OCI-LY1 (cell line): Measurements from ENCODE around the gene CFHR1.

ENCODE experiments used
- H2AFZ ChIP-seq: fragments of 200-600 bp; sonication (generic), shearing (Covaris generic); 2 replicates; pipeline ENCODE4 v1.6.0; 2014; ENCODE audit warnings: antibody characterized with exemption, mild to moderate bottlenecking, low read length
- H3F3A ChIP-seq: fragments of 200-600 bp; sonication (generic), shearing (Covaris generic); 2 replicates; pipeline ENCODE4 v1.6.0; 2014; ENCODE audit warnings: mild to moderate bottlenecking, antibody characterized with exemption, low read length, moderate library complexity; ENCODE audit not compliant: insufficient read depth
- H3K27ac ChIP-seq: fragments of 200-600 bp; sonication (generic); 2 replicates; pipeline ENCODE4 v1.5.1; 2014; ENCODE audit warnings: low read length, mixed run types, mild to moderate bottlenecking, low read depth; ENCODE audit not compliant: poor library complexity, severe bottlenecking
- H3K27me3 ChIP-seq: fragments of 200-600 bp; sonication (generic); 2 replicates; pipeline ENCODE4 v1.6.0; 2014; ENCODE audit warnings: antibody characterized with exemption, mild to moderate bottlenecking, low read length, moderate library complexity; ENCODE audit not compliant: insufficient read depth
- H3K36me3 ChIP-seq: fragments of 200-600 bp; sonication (generic); 2 replicates; pipeline ENCODE4 v1.6.1; 2014; ENCODE audit warnings: mild to moderate bottlenecking, antibody characterized with exemption, low read length, moderate library complexity, mixed read lengths; ENCODE audit not compliant: insufficient read depth
- H3K4me1 ChIP-seq: fragments of 200-600 bp; sonication (generic); 2 replicates; pipeline ENCODE4 v1.5.1; 2014; ENCODE audit warnings: mild to moderate bottlenecking, low read length, moderate library complexity; ENCODE audit not compliant: insufficient read depth, severe bottlenecking
- H3K4me2 ChIP-seq: fragments of 200-600 bp; sonication (generic), shearing (Covaris generic); 2 replicates; pipeline ENCODE4 v1.6.1; 2014; ENCODE audit warnings: low read length
- H3K4me3 ChIP-seq: fragments of 200-600 bp; sonication (generic); 2 replicates; pipeline ENCODE4 v1.5.1; 2014; ENCODE audit warnings: low read length, low read depth, mild to moderate bottlenecking, mixed read lengths; ENCODE audit not compliant: poor library complexity, severe bottlenecking
- H3K79me2 ChIP-seq: fragments of 200-600 bp; shearing (Covaris generic); 2 replicates; pipeline ENCODE4 v1.6.1; 2016; ENCODE audit warnings: mixed run types, low read length, mixed read lengths; ENCODE audit not compliant: insufficient read depth
- H3K9ac ChIP-seq: fragments of 200-600 bp; sonication (generic), shearing (Covaris generic); 2 replicates; pipeline ENCODE4 v1.6.1; 2014; ENCODE audit warnings: mild to moderate bottlenecking, low read length, mixed read lengths
- H3K9me2 ChIP-seq: fragments of 200-600 bp; sonication (generic), shearing (Covaris generic); 2 replicates; pipeline ENCODE4 v1.6.1; 2014; ENCODE audit warnings: low read depth, mild to moderate bottlenecking, low read length, mixed read lengths
- H3K9me3 ChIP-seq: fragments of 200-600 bp; shearing (Covaris generic); 2 replicates; pipeline ENCODE4 v1.6.1; 2014; ENCODE audit warnings: low read length, mixed read lengths
- H4K20me1 ChIP-seq: fragments of 200-600 bp; sonication (generic), shearing (Covaris generic); 2 replicates; pipeline ENCODE4 v1.6.0; 2016; ENCODE audit warnings: mild to moderate bottlenecking, low read length; ENCODE audit not compliant: insufficient read depth
- EZH2 ChIP-seq: fragments of 200-600 bp; sonication (generic), shearing (Covaris generic); IDR thresholded peaks from 2 replicates; pipeline ENCODE4 v1.8.0; 2017; ENCODE audit warnings: borderline replicate concordance, mixed run types, mild to moderate bottlenecking, antibody characterized with exemption, low read length, moderate library complexity, mixed read lengths
- TF ChIP-seq, protein P1 (sequence below): fragments of 200-600 bp; sonication (generic), shearing (Covaris generic); IDR thresholded peaks from 2 replicates; pipeline ENCODE4 v1.5.1; 2017; ENCODE audit warnings: mild to moderate bottlenecking, antibody characterized with exemption, low read length, moderate library complexity, mixed read lengths

CFHR1 gene

GRCh38 chr1:196858811-196859210 lies 39.3 kb downstream of the CFHR1 start:
- H3K9me2 ChIP-seq = no peaks in the 10 kb centered on the region
- H3K9ac ChIP-seq = no peak overlapping the region
- H3K27ac ChIP-seq = no peak overlapping the region
- no peak overlapping the region for H3K4me2 ChIP-seq
- no peaks in the 10 kb centered on the region for H3K4me1 ChIP-seq
- H3K36me3 ChIP-seq = no peaks in the 10 kb centered on the region
- no peaks in the 10 kb centered on the region for H3K9me3 ChIP-seq
- H4K20me1 ChIP-seq = no peaks in the 10 kb centered on the region
- no peaks in the 10 kb centered on the region for H3K27me3 ChIP-seq
- H3K4me3 ChIP-seq = no peak overlapping the region
- no peaks in the 10 kb centered on the region for H3K79me2 ChIP-seq
- no peak overlapping the region for H2AFZ ChIP-seq
- TF ChIP-seq, protein P1, sequence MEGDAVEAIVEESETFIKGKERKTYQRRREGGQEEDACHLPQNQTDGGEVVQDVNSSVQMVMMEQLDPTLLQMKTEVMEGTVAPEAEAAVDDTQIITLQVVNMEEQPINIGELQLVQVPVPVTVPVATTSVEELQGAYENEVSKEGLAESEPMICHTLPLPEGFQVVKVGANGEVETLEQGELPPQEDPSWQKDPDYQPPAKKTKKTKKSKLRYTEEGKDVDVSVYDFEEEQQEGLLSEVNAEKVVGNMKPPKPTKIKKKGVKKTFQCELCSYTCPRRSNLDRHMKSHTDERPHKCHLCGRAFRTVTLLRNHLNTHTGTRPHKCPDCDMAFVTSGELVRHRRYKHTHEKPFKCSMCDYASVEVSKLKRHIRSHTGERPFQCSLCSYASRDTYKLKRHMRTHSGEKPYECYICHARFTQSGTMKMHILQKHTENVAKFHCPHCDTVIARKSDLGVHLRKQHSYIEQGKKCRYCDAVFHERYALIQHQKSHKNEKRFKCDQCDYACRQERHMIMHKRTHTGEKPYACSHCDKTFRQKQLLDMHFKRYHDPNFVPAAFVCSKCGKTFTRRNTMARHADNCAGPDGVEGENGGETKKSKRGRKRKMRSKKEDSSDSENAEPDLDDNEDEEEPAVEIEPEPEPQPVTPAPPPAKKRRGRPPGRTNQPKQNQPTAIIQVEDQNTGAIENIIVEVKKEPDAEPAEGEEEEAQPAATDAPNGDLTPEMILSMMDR = no peak
- no peak for TF ChIP-seq EZH2
- no peaks in the 10 kb centered on the region for H3F3A ChIP-seq

DNA sequence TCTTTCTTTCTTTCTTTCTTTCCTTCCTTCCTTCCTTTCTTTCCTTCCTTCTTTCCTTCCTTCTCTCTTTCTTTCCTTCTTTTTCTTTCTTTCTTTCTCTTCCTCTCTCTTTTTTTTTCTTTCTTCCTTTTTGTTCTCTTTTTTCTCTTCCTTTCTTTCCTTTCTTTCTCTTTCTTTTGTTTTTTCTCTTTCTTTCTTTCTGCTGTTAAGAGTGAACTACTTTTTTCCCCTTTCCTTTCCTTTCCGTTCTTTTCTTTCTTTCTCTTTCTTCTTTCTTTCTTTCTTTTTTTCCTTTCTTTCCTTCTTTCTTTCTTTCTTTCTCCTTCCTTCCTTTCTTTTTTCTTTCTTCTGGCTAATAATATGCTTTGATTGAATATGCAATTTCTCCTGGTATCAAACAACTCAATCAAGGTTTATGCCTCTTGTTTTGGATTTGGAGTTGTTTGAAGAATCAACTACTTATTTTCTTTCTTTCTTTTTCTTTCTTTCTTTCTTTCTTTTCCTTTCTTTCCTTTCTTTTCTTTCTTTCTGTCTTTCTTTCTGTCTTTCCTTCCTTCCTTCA lies 40.9 kb downstream of the CFHR1 start:
- no peaks in the 10 kb centered on the region for H3K79me2 ChIP-seq
- no peaks in the 10 kb centered on the region for H3K27me3 ChIP-seq
- H3K4me1 ChIP-seq = no peaks in the 10 kb centered on the region
- no peaks in the 10 kb centered on the region for H3K36me3 ChIP-seq
- no peak overlapping the region for H3K27ac ChIP-seq
- H3K9me2 ChIP-seq = no peaks in the 10 kb centered on the region
- no peaks in the 10 kb centered on the region for H3K9me3 ChIP-seq
- no peak overlapping the region for H2AFZ ChIP-seq
- H3F3A ChIP-seq = no peaks in the 10 kb centered on the region
- no peaks in the 10 kb centered on the region for H4K20me1 ChIP-seq
- H3K4me3 ChIP-seq = no peak overlapping the region
- TF ChIP-seq, protein P1 = no peak
- no peak for TF ChIP-seq EZH2
- no peak overlapping the region for H3K4me2 ChIP-seq
- H3K9ac ChIP-seq = no peak overlapping the region

- TF ChIP-seq, protein P1 = no peak
- no peak for TF ChIP-seq EZH2
- H3K27me3 ChIP-seq = no peaks in the 10 kb centered on the region
- no peaks in the 10 kb centered on the region for H3K9me2 ChIP-seq
- no peaks in the 10 kb centered on the region for H3F3A ChIP-seq
- no peaks in the 10 kb centered on the region for H3K36me3 ChIP-seq
- H3K4me1 ChIP-seq = no peaks in the 10 kb centered on the region
- no peak overlapping the region for H3K4me2 ChIP-seq
- H3K4me3 ChIP-seq = no peak overlapping the region
- H3K27ac ChIP-seq = no peak overlapping the region
- H3K9me3 ChIP-seq = no peaks in the 10 kb centered on the region
- no peaks in the 10 kb centered on the region for H3K79me2 ChIP-seq
- no peak overlapping the region for H3K9ac ChIP-seq
- H2AFZ ChIP-seq = no peak overlapping the region
- H4K20me1 ChIP-seq = no peaks in the 10 kb centered on the region
These were observed 41.9 kb downstream of the CFHR1 start for GRCh38 chr1:196861429-196861828.
